Activated CD4-positive, alpha-beta T cell treated with anti-CD3 and anti-CD28 coated beads, Interleukin-2, amount 10 ng/mL, durations not matched to agents 24 days and 14 days (primary cell): ENCODE data around the gene C10orf71. TPM values are rescaled to one million over a fixed set of nuclear protein-coding genes. Genes with fewer than 3 reads are reported as not detected.

ENCODE experiments used
- DNase-seq: peaks from one replicate; pipeline ENCODE4 v3.0.0; 2022
- H3K27ac Mint-ChIP-seq: one replicate; pipeline ENCODE4 v1.8.0; 2022; ENCODE audit warnings: mild to moderate bottlenecking, mixed read lengths
- H3K27me3 Mint-ChIP-seq: one replicate; pipeline ENCODE4 v1.8.0; 2022; ENCODE audit warnings: mixed read lengths
- H3K36me3 Mint-ChIP-seq: one replicate; pipeline ENCODE4 v1.8.0; 2022; ENCODE audit warnings: low read depth, mild to moderate bottlenecking, mixed read lengths
- H3K4me1 Mint-ChIP-seq: one replicate; pipeline ENCODE4 v1.8.0; 2021; ENCODE audit warnings: mixed read lengths
- H3K4me3 Mint-ChIP-seq: one replicate; pipeline ENCODE4 v1.8.0; 2022; ENCODE audit warnings: mild to moderate bottlenecking, moderate library complexity, mixed read lengths
- H3K9me3 Mint-ChIP-seq: one replicate; pipeline ENCODE4 v1.8.0; 2021; ENCODE audit warnings: mixed read lengths
- intact Hi-C: fragments of 100-400 bp; cut with micrococcal nuclease; formaldehyde crosslinking; loops from one replicate; pipeline ENCODE4 v1.15.1; 2023
- total RNA-seq: library from RNA; stranded (reverse); gene quantifications from 2 replicates; pipeline ENCODE4 v1.2.3, GENCODE V29; 2022

C10orf71 gene
- total RNA-seq, 1 donor from 2014 or later = not detected

DNA sequence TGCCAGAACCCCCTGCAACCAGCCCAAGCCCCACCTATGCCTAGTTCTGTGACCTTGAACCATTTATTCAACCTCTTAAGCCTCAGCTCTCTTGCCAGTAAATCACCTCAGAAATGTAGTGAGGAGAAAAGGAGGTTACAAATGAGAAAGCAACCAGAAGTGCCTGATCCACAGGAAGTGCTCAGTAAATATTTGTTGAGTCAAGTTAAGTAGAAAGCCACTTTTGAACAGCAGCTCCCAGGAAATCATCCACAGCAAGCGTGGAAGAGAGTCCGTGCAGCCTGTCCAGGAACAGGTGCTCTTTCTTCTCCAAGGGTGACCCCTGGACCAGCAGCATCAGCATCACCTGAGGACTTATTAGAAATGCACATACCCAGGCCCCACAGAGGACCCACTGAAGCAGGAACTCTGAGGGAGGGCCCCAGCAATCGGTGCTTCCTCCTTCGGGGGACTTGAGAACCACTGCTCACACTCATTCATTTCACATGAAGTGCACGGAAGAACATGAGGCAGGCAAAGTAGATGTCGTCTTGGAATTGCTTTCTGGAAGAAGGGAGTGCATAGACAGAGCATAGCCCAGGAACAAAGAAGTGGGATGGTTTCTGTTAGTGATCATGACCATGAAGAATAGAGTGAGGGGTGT is 6.3 kb upstream of the C10orf71 start:
- Mint-ChIP-seq H3K4me3 (no peak overlapping the region), H3K27me3 (peaks cover 4% of the 10 kb centered on the region), H3K9me3 (no peaks in the 10 kb centered on the region), H3K36me3 (no peaks in the 10 kb centered on the region), H3K4me1 (no peaks in the 10 kb centered on the region), H3K27ac (no peak overlapping the region)
- intact Hi-C loops = no loop called here
- no peak for DNase-seq

DNA sequence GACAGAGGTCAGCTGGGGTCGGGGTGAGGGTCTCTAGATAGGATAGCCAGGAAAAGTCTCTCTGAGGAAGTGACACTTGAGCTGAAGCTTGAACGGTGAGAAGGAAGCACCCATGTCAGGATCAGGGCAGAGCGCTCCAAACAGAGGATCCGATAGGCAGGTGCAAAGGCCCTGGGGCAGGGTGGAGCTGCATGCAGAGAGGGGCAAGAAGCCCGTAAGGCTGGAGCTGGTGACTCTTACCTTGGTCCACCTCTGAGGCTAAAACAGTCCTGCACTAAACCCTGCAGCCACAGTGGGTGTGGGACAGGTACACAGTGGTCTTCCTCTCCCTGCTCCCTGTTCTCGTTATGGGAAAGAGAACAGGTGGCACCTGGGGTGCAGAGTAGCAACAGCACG is 5.8 kb upstream of the C10orf71 start:
- H3K36me3 Mint-ChIP-seq = no peaks in the 10 kb centered on the region
- peaks cover 4% of the 10 kb centered on the region for H3K27me3 Mint-ChIP-seq
- no peak for DNase-seq
- H3K4me3 Mint-ChIP-seq = no peak overlapping the region
- no peaks in the 10 kb centered on the region for H3K4me1 Mint-ChIP-seq
- intact Hi-C loops = no loop called here
- H3K27ac Mint-ChIP-seq = no peak overlapping the region
- H3K9me3 Mint-ChIP-seq = no peaks in the 10 kb centered on the region

DNA sequence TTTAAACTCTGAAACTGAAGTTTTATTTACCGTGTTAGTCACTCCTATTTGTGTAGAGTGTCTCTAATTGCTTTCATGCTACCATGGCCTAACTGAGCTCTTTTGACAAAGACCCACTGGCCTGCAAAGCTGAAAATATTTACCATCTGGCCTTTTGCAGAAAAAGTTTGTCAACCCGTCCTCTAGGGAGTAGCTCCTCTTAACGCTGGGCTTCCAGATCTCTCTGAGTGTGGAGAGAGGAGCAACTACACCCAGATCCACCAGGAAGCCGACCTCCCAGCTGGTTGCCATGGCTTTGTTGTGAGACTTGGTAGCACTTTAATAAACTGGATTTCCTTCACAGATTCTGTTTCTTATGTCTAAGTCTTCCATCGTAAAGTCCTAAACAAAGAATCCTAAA is 4.2 kb upstream of the C10orf71 start:
- Mint-ChIP-seq H3K27me3 (peaks cover 4% of the 10 kb centered on the region), H3K9me3 (no peaks in the 10 kb centered on the region), H3K4me3 (no peak overlapping the region), H3K4me1 (no peaks in the 10 kb centered on the region), H3K27ac (no peak overlapping the region), H3K36me3 (no peaks in the 10 kb centered on the region)
- DNase-seq = no peak
- intact Hi-C loops = no loop called here

DNA sequence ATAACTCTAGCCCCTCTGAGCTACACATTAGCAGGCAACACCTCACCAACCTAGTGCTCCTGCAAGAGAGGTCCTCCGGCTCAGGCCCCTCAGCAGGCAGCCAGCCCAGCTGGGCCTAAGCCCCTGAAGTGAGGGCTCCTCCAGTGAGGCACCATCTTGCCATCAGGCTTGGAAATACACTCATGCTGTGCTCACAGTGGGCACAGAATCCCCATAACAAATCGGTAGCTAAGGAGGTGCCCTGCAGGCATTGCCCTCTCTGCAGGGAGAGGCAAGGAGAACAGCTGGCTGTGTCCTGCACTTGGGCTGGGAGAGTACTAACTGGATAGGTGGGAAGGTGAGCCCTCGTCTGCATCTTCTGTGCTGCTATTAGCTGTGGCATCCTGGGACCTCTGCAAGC is 3.7 kb upstream of the C10orf71 start:
- DNase-seq = no peak
- intact Hi-C loops = no loop called here
- H3K36me3 Mint-ChIP-seq = no peaks in the 10 kb centered on the region

DNA sequence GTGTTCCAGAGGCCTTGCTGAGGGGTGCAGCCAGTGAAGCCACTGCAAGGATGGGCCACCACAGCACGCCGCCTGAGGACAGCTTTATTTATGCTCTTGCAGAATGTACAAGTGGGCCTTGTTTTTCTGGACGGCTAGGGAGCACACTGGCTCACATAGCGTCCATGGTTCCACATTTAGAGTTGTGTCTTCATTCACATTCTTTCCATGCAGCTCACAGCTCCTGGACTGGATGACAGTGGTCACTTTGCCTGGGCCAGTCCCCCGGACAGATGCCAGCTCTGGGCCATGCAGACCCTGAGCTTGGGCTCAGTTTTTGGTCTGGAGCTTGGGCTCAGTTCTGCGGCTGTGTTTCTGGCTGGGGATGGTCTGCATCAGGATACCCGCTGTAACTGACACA is 2.6 kb upstream of the C10orf71 start:
- no peak for DNase-seq
- H3K36me3 Mint-ChIP-seq = no peaks in the 10 kb centered on the region
- H3K4me3 Mint-ChIP-seq = no peak overlapping the region
- intact Hi-C loops = no loop called here
- H3K27ac Mint-ChIP-seq = no peak overlapping the region
- H3K9me3 Mint-ChIP-seq = no peaks in the 10 kb centered on the region
- H3K4me1 Mint-ChIP-seq = no peaks in the 10 kb centered on the region
- peaks cover 4% of the 10 kb centered on the region for H3K27me3 Mint-ChIP-seq

More for the DNA sequence above, 3.7 kb upstream of the C10orf71 start:
- Mint-ChIP-seq H3K27me3 (peaks cover 4% of the 10 kb centered on the region), H3K27ac (no peak overlapping the region), H3K4me1 (no peaks in the 10 kb centered on the region), H3K4me3 (no peak overlapping the region), H3K9me3 (no peaks in the 10 kb centered on the region)

DNA sequence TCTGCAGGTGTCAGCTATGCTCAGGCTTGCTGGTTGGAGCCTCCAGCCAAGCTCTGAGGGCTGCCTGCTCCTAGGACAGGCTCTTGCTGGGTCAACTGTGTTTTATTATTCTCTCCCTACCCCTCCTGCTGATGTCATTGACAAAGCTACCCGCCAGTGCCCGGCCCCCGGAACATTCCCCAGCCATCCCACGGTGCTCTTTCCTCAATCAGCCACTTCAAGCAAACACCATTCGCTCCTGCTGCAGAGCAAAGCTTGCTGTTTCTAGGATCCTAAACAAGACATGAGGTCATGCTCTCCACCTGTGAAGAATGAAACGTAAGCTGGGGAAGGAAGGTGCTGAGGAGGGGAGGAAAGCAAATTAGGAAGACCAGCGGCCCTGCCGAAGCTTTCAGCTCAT is 2.1 kb upstream of the C10orf71 start:
- H3K9me3 Mint-ChIP-seq = no peaks in the 10 kb centered on the region
- intact Hi-C loops = no loop called here
- H3K4me3 Mint-ChIP-seq = no peak overlapping the region
- H3K36me3 Mint-ChIP-seq = no peaks in the 10 kb centered on the region
- no peak for DNase-seq
- H3K27me3 Mint-ChIP-seq = peaks cover 2% of the 10 kb centered on the region
- no peak overlapping the region for H3K27ac Mint-ChIP-seq
- no peaks in the 10 kb centered on the region for H3K4me1 Mint-ChIP-seq

DNA sequence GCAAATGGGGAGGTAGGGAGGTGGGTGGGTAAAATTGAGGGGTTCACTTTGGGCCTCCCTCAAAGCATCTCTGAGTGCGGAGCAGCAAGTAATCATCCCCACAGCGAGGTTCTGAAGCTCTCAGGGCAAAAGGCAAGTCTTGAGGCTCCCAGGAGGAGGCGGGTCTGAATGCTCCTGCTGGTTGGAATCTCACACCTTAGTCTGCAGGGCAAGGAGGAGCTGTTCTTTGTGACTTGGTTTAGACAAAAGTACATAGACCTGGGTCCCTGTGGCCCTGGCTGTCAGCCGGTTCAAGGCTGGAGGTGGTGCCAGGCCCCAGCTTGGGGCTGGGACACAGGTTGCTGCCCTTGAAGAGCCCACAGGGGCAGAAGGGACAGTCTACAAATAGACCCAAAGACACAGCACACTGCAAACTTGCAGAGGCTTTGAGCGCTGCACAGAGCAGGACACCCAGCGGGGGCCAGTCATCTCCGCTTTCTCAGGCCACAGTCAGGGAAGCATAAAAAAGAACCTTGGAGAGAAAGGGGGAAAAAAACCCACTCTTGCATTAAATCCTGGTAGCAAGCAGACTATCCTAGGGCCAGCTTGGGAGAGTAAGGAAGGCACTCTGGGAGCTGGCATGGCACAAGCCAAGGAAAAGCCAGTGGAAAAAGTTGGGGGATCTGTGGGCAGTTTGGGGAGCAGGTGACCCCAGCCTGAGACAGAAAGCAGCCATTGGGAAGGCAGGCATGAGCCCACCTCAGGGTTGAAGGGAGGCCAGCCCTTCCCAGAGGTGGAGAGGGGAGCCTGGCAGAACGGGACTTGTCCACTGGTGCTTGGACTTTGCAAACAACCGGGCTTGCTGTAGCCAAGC is 926 bp upstream of the C10orf71 start:
- H3K9me3 Mint-ChIP-seq = no peaks in the 10 kb centered on the region
- no peak overlapping the region for H3K27ac Mint-ChIP-seq
- no peak overlapping the region for H3K4me3 Mint-ChIP-seq
- peaks cover 2% of the 10 kb centered on the region for H3K27me3 Mint-ChIP-seq
- no peaks in the 10 kb centered on the region for H3K4me1 Mint-ChIP-seq
- no peak for DNase-seq
- intact Hi-C loops = no loop called here
- H3K36me3 Mint-ChIP-seq = no peaks in the 10 kb centered on the region

DNA sequence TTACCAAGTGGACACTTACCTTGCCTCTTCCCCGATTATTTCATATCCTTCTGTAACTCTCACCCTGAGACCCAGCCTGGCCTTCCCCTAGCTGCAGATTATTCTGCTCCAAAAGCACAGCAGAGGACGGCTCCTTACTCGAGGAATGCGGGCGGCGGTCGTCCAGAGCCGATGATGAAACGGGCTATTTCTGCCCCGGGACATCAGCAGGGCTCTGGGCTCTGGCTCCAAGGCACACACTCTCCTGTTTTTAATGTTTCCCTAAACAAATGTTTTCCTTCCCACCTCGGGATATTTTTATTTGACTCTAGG is 343 bp upstream of the C10orf71 start:
- no peak overlapping the region for H3K27ac Mint-ChIP-seq
- DNase-seq = no peak
- peaks cover 4% of the 10 kb centered on the region for H3K27me3 Mint-ChIP-seq
- H3K36me3 Mint-ChIP-seq = no peaks in the 10 kb centered on the region
- H3K4me3 Mint-ChIP-seq = no peak overlapping the region
- no peaks in the 10 kb centered on the region for H3K9me3 Mint-ChIP-seq
- no peaks in the 10 kb centered on the region for H3K4me1 Mint-ChIP-seq
- intact Hi-C loops = no loop called here

DNA sequence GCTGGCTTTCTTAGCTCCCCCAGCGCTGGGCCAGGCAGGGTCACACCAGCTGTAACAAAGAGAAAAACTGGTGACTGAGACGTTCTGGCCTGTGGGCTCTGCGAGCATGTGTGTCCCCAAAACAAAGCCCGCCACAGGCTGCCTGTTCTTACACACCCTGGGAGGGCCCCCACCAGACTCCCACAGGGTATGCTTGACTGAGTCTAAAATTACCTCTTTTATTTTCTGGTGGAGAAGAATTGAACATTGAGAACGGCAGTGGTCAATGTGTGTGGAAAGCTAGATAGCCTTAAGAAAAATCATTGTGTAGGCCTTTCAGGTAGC is 808 bp downstream of the C10orf71 start:
- no peaks in the 10 kb centered on the region for H3K9me3 Mint-ChIP-seq
- no peak overlapping the region for H3K27ac Mint-ChIP-seq
- intact Hi-C loops = no loop called here
- H3K4me3 Mint-ChIP-seq = no peak overlapping the region
- no peak for DNase-seq
- no peaks in the 10 kb centered on the region for H3K4me1 Mint-ChIP-seq
- peaks cover 7% of the 10 kb centered on the region for H3K27me3 Mint-ChIP-seq
- H3K36me3 Mint-ChIP-seq = no peaks in the 10 kb centered on the region

DNA sequence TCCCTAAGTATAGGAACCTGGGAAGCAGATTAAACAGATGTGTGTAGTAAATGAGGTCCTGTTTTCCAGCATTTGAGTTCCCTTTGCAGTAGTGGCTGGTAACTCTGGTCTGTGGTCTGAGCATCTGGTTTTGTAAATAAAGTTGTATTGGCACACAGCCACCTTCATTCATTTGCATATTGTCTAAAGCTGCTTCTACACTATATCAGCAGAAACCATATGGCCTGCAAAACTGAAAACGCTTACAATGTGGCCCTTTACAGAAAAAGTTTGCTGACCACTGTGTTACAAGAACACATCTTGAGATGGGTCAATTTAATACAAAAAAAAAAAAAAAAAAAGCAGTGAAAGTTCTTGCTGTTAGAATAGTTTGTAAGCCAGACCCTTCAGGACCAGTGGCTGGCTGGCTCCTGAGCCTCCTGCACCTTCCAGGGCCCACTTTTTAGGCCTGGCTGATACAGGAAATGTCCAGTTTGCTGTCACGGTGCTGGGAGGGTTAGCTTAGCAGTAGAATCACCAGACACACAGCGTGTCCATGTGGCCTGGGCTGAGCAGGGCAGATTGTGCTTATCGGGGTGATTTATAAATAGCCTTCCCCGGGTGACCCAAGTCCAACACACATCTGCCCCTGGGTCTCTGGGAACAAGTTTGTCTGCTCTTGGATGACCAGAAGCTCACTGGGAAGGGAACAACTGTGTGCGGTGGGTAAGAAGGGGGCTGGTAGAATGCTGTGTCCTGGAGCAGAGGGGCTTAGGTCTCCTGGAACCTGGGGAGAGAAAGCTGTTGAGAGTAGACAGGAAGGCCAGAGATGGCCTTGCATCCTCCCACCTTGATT is 1.4 kb downstream of the C10orf71 start:
- H3K36me3 Mint-ChIP-seq = no peaks in the 10 kb centered on the region
- no peak overlapping the region for H3K4me3 Mint-ChIP-seq
- peaks cover 7% of the 10 kb centered on the region for H3K27me3 Mint-ChIP-seq
- no peak for DNase-seq
- intact Hi-C loops = no loop called here
- no peaks in the 10 kb centered on the region for H3K9me3 Mint-ChIP-seq
- H3K27ac Mint-ChIP-seq = no peak overlapping the region
- no peaks in the 10 kb centered on the region for H3K4me1 Mint-ChIP-seq

DNA sequence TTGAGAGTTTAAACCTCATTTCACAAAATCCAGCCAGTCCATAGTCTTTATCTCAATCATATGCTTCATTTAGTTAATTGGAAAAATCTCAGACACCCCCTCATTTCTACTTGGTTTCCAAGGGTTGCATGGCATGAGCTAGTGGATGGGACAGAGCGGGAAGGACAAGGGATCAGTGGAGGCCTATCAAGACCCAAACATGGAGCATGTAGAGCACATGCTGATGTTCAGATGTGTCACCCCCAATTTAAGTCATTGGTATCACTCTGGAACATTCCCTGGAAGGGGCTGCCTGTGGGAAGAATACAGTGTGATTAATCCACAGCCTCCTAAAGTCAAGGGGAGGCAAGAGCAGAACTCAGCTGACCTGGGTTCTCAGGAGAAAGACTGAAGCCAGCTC is 2.3 kb downstream of the C10orf71 start:
- peaks cover 7% of the 10 kb centered on the region for H3K27me3 Mint-ChIP-seq
- peak overlapping the region; percentile 3 for H3K27ac Mint-ChIP-seq
- H3K4me3 Mint-ChIP-seq = no peak overlapping the region
- H3K9me3 Mint-ChIP-seq = no peaks in the 10 kb centered on the region
- intact Hi-C loops = no loop called here
- no peak for DNase-seq
- no peaks in the 10 kb centered on the region for H3K4me1 Mint-ChIP-seq
- no peaks in the 10 kb centered on the region for H3K36me3 Mint-ChIP-seq

DNA sequence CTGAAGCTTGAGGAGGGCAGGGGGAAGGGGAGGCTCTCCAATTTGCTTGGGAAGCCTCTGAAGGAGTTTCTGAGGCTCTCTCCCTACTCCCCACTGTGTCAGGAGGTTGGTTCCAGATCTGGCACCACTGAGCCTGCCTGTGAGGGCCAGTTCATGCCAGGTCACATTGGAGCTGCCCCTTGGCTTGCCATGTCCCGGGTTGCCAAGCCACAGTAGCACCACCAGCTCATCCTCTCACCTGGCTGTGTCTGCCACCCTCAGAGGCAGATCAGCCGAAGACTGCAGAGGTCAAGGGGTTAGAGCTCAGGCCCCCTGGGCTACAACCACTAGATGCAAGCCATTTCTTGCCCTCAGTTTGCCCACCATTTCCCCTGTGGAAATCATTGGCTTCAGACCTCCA is 3.1 kb downstream of the C10orf71 start:
- DNase-seq = no peak
- intact Hi-C loops = no loop called here
- no peaks in the 10 kb centered on the region for H3K36me3 Mint-ChIP-seq
- no peaks in the 10 kb centered on the region for H3K4me1 Mint-ChIP-seq
- no peaks in the 10 kb centered on the region for H3K9me3 Mint-ChIP-seq
- no peak overlapping the region for H3K27ac Mint-ChIP-seq
- H3K27me3 Mint-ChIP-seq = peaks cover 7% of the 10 kb centered on the region
- H3K4me3 Mint-ChIP-seq = no peak overlapping the region

DNA sequence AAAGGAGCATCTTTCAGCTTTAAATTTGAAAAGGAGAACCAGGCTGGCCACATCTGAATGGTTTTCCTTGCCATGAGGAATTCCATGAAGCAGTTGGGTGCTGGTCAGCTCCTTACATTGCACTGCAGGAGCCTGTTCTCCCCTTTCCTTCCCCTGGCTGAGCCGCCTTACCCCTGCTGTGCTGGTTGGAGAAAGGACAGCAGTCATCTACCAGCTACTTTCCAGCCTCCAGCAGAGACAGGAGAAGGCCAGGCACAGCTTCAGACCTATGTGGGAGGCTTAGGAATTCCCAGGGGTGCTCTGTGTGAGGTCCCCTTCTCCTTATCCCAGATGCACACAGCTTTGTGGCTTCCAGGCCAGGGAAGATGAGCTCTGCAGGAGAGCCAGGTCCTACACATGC is 4.7 kb downstream of the C10orf71 start:
- Mint-ChIP-seq H3K4me1 (no peaks in the 10 kb centered on the region), H3K4me3 (no peak overlapping the region), H3K27ac (no peak overlapping the region), H3K36me3 (no peaks in the 10 kb centered on the region), H3K27me3 (peaks cover 7% of the 10 kb centered on the region), H3K9me3 (no peaks in the 10 kb centered on the region)
- intact Hi-C loops = no loop called here
- DNase-seq = no peak

DNA sequence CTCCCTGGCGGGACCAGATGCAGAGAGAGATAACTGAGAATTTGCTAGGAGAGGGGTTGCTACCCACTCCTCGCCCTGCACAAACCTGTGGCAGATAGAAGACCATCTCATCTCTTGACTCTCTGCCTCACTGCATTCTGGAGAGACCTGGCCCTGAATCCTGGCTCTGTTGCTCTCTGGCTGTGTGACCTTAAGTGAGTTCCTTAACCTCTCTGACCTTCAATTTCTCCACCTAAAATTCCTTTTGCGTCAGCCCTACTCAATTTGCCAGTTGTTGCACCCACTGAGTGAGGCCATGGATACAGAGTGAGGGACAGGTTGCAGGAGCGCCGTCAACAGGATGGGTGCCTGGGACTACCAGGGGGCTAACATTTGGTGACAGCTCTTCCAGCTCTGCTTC is 5.2 kb downstream of the C10orf71 start:
- no peak for DNase-seq
- Mint-ChIP-seq H3K27me3 (peaks cover 7% of the 10 kb centered on the region), H3K4me1 (no peaks in the 10 kb centered on the region), H3K36me3 (no peaks in the 10 kb centered on the region), H3K4me3 (no peak overlapping the region), H3K9me3 (no peaks in the 10 kb centered on the region), H3K27ac (no peak overlapping the region)
- intact Hi-C loops = no loop called here
